ENCODE data around the gene PDE4D.
"Not testable (repeated sequence)": the region's sequence is repeated elsewhere in the genome, so short reads cannot be mapped to it uniquely, and the experiment has no call there.

Gene PDE4D

GRCh38 chr5:58972301-58972700 lies 921.2 kb downstream of the PDE4D start:
- no peak for DNase-seq

- no peak for DNase-seq
These were observed 922.8 kb downstream of the PDE4D start for GRCh38 chr5:58970766-58971165.

GRCh38 chr5:58969795-58970194 lies 923.7 kb downstream of the PDE4D start:
- DNase-seq: no peak

- DNase-seq: no peak
These were observed 924.3 kb downstream of the PDE4D start for GRCh38 chr5:58969253-58969652.

- no peak for DNase-seq
These were observed 925.2 kb downstream of the PDE4D start for GRCh38 chr5:58968350-58968749.

GRCh38 chr5:58967597-58968281 lies 925.8 kb downstream of the PDE4D start:
- DNase-seq: no peak

- DNase-seq: no peak
These were observed 927.7 kb downstream of the PDE4D start for GRCh38 chr5:58965677-58966414.

- no peak for DNase-seq
These were observed 929.7 kb downstream of the PDE4D start for GRCh38 chr5:58963821-58964220.

- no peak for DNase-seq
These were observed 930.2 kb downstream of the PDE4D start for GRCh38 chr5:58963361-58963760.

GRCh38 chr5:58961631-58962280 lies 931.8 kb downstream of the PDE4D start:
- DNase-seq: no peak

- no peak for DNase-seq
These were observed 934.8 kb downstream of the PDE4D start for GRCh38 chr5:58958701-58959100.

- not testable (repeated sequence) for DNase-seq
These were observed 940.3 kb downstream of the PDE4D start for GRCh38 chr5:58953218-58953617.

- DNase-seq: no peak
These were observed 943.3 kb downstream of the PDE4D start for GRCh38 chr5:58950224-58950623.

GRCh38 chr5:58946230-58946629 lies 947.3 kb downstream of the PDE4D start:
- DNase-seq: no peak

- no peak for DNase-seq
These were observed 949.3 kb downstream of the PDE4D start for GRCh38 chr5:58944221-58944620.

GRCh38 chr5:58940446-58940845 lies 953.1 kb downstream of the PDE4D start:
- no peak for DNase-seq

- DNase-seq: no peak
These were observed 953.9 kb downstream of the PDE4D start for GRCh38 chr5:58939664-58940063.

GRCh38 chr5:58938563-58939424 lies 954.7 kb downstream of the PDE4D start:
- DNase-seq: no peak

GRCh38 chr5:58937031-58937681 lies 956.4 kb downstream of the PDE4D start:
- DNase-seq: no peak

- DNase-seq: no peak
These were observed 958.9 kb downstream of the PDE4D start for GRCh38 chr5:58934629-58935097.

- peak in 1 of 2 donors; percentile 13 for DNase-seq
These were observed 959.5 kb downstream of the PDE4D start for GRCh38 chr5:58933891-58934628.
